ENCODE measurements around the gene AMPH. TPM values are rescaled to one million over a fixed set of nuclear protein-coding genes. Genes with fewer than 3 reads are reported as not detected.

The AMPH gene
- total RNA-seq, 1 donor from 2014 or later, result 1.2 TPM

DNA sequence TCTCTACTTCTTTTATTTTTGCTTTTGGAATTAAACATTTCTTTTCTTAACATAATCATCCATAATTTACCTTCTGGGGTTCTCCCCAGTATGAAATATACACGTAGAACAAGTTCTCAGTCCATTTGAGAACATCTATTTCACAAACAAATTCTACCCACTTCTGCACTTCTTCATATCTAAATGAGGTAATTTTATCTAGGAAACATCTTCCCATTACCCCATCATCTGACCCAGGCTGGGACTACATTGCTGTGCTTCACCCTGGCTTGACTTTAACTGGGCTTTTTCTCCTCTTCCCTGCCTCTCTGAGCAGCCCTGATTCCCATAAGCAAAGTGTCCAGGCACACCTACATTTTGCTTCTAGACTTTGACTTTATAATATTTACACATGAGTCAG lies 43.3 kb upstream of the AMPH start:
- intact Hi-C loops (cut with DNase I), result no loop called here

DNA sequence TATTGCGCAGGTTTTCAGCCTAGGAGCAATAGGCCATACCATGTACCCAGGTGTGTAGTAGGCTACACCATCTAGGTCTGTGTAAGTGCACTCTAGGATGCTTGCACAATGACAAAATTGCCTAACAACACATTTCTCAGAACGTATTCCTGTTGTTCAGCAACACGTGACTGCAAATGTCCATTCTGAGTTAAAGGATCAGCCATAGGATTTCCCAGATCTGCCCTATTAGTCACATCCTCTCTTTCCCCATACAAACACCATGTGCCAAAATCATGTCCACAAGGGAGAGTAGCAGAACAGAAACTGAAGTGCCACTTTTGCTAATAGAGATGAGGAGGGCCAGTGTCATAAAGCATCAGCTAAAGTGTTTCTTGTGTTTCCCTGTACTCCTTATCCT lies 42.6 kb upstream of the AMPH start:
- TF ChIP-seq, protein P1, sequence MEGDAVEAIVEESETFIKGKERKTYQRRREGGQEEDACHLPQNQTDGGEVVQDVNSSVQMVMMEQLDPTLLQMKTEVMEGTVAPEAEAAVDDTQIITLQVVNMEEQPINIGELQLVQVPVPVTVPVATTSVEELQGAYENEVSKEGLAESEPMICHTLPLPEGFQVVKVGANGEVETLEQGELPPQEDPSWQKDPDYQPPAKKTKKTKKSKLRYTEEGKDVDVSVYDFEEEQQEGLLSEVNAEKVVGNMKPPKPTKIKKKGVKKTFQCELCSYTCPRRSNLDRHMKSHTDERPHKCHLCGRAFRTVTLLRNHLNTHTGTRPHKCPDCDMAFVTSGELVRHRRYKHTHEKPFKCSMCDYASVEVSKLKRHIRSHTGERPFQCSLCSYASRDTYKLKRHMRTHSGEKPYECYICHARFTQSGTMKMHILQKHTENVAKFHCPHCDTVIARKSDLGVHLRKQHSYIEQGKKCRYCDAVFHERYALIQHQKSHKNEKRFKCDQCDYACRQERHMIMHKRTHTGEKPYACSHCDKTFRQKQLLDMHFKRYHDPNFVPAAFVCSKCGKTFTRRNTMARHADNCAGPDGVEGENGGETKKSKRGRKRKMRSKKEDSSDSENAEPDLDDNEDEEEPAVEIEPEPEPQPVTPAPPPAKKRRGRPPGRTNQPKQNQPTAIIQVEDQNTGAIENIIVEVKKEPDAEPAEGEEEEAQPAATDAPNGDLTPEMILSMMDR (IDR thresholded peaks at IDR 0.05), result no peak
- Histone ChIP-seq H3K27ac (no peak overlapping the region), H3K36me3 (no peaks in the 10 kb centered on the region), H3K4me1 (no peaks in the 10 kb centered on the region), H3K4me3 (no peak overlapping the region), H3K27me3 (ENCODE audit: low read depth) (no peaks in the 10 kb centered on the region), H3K9me3 (no peaks in the 10 kb centered on the region)
- intact Hi-C loops (cut with DNase I), result no loop called here
- DNase-seq (no peak), ATAC-seq (peak; percentile 72 to 78)

More for the DNA sequence above, 43.3 kb upstream of the AMPH start:
- no peak for DNase-seq
- TF ChIP-seq, protein P1 (IDR thresholded peaks at IDR 0.05), result no peak
- Histone ChIP-seq H3K9me3 (no peaks in the 10 kb centered on the region), H3K4me1 (no peaks in the 10 kb centered on the region), H3K27ac (peak overlapping the region; percentile 19), H3K4me3 (no peak overlapping the region), H3K36me3 (no peaks in the 10 kb centered on the region), H3K27me3 (ENCODE audit: low read depth) (no peaks in the 10 kb centered on the region)
- peak in 1 of 2 donors; percentile 56 for ATAC-seq

DNA sequence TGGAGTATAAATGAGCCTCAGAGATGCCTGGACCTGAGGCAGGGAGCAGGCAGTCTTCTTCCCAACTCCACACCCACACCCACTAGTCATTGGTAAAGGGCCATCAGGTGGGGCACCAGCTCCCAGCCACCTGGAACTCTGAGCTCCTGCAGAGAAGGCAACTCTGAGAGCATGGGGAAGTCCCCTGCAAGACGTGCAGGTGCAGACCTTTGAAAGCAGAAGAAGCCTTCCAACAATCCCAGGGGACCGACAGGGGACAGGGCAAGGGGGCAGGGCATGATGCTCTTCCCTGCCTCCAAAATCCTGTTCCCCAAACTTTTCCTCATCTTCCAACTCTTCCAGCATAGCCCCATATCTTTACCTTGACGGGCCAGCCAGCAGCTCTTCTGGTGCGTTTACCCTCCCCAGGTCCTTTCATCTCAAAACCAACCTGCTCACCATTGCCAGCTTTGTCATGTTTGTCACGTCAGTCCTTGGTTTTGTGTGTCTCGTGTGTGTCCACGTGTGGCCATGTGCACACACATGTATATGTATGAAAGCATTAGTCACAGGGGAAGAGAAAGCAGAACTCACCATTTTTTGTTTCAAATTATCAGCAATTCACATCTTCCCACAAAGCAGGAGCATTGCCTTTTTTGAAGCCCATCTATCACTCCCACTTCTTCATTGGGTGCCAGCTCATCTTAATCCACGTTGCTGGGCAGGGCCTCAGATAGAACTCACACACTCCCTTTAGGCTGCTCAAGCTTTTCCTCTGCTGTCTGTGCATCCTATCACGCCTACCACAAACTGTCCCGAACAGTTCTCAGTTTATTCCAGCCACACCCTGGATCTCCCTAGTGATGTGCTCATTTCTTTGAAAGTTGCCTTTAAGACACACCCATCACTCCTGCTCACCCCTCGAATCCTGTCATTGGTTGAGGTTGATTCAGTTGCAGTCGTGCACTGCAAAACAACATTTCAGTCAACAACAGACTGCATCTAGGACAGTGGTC lies 41.0 kb upstream of the AMPH start:
- intact Hi-C loops (cut with DNase I), result no loop called here
- Histone ChIP-seq H3K27ac (no peak overlapping the region), H3K4me3 (no peak overlapping the region), H3K36me3 (no peaks in the 10 kb centered on the region), H3K9me3 (no peaks in the 10 kb centered on the region), H3K4me1 (no peaks in the 10 kb centered on the region), H3K27me3 (ENCODE audit: low read depth) (no peaks in the 10 kb centered on the region)
- DNase-seq (no peak), ATAC-seq (peak in 1 of 2 donors; percentile 63)
- TF ChIP-seq, protein P1 (IDR thresholded peaks at IDR 0.05), result no peak

DNA sequence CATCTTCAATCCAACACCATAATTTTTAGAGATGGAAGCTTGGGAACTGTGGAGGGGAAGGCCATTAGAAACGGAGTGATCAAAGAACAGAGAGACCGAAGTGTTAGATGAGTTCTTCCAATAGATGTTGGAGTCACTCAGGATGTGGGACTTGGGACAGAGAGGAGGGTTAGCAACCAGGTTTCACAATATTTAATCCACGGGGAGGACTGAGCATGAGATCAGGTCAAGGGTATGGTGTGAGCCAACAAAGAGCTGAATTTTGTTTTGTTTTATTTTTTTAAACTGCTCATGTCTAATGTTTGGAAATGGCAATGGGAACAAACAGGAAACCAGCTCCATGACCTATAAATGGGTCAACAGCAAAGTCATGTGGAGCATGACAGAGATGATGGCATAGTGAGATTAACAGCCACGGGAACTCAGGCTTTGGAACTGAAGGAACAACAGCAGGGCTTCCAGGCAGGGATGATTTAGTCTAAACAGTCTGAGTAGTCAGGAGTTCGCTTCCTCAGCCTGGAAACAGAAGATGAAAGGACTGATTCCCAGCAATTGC lies 38.9 kb upstream of the AMPH start:
- H3K4me3 ChIP-seq, result no peak overlapping the region
- H3K36me3 ChIP-seq, result no peaks in the 10 kb centered on the region
- no peak for ATAC-seq
- H3K27ac ChIP-seq, result no peak overlapping the region
- no peaks in the 10 kb centered on the region for H3K9me3 ChIP-seq
- H3K4me1 ChIP-seq, result no peaks in the 10 kb centered on the region
- no peak for DNase-seq
- no peaks in the 10 kb centered on the region for H3K27me3 ChIP-seq (ENCODE audit: low read depth)
- intact Hi-C loops (cut with DNase I), result no loop called here
- TF ChIP-seq, protein P1 (IDR thresholded peaks at IDR 0.05), result no peak

- Histone ChIP-seq H3K36me3 (no peaks in the 10 kb centered on the region), H3K4me1 (no peaks in the 10 kb centered on the region), H3K27me3 (ENCODE audit: low read depth) (no peaks in the 10 kb centered on the region), H3K9me3 (no peaks in the 10 kb centered on the region), H3K27ac (no peak overlapping the region), H3K4me3 (no peak overlapping the region)
- ATAC-seq, result no peak
- no peak for DNase-seq
- intact Hi-C loops (cut with DNase I), result no loop called here
- TF ChIP-seq, protein P1 (IDR thresholded peaks at IDR 0.05), result no peak
Measured at GRCh38 chr7:38664972-38665371, 33.8 kb upstream of the AMPH start.
